ENCODE results near the gene PTPN4. TPM values are rescaled to one million over a fixed set of nuclear protein-coding genes. Genes with fewer than 3 reads are reported as not detected.

PTPN4 gene
- total RNA-seq, 1 experiment from 2014 or later = 80.5 TPM

- H3K9ac ChIP-seq (ENCODE audit: extremely low read depth, insufficient read length, low read length) = no peak overlapping the region
- no peak overlapping the region for H2BK15ac ChIP-seq (ENCODE audit: low read depth, low read length)
- WGBS (ENCODE audit: extremely low coverage, insufficient read length, low lambda C conversion rate) = no CpG with 5 or more reads among the region's 1 CpG
- no peaks in the 10 kb centered on the region; the same call in 1 of the 2 replicates for H3K27me3 ChIP-seq (ENCODE audit: insufficient read depth, low read length)
- H3K27ac ChIP-seq (ENCODE audit: insufficient read length, low read depth, low read length) = no peak overlapping the region
- no peaks in the 10 kb centered on the region for H3K79me2 ChIP-seq (ENCODE audit: insufficient read depth, low read length)
- H4K91ac ChIP-seq (ENCODE audit: insufficient read length, low read depth, low read length) = no peak overlapping the region
- no peaks in the 10 kb centered on the region for H4K20me1 ChIP-seq (ENCODE audit: control insufficient read depth, insufficient read depth, insufficient read length)
- no peak overlapping the region for H3K27ac Mint-ChIP-seq
- no peak overlapping the region for H3K4me3 Mint-ChIP-seq
- no peaks in the 10 kb centered on the region; the same call in 1 of the 2 replicates for H3K4me1 ChIP-seq (ENCODE audit: insufficient read depth, low read length)
- no peak overlapping the region for H2BK5ac ChIP-seq (ENCODE audit: insufficient read length, low read length)
- H2BK120ac ChIP-seq (ENCODE audit: low read depth, low read length, poor library complexity, severe bottlenecking) = no peak overlapping the region
- no peaks in the 10 kb centered on the region; the same call in 1 of the 2 replicates for H3K27me3 Mint-ChIP-seq (ENCODE audit: low read depth)
- H2AK5ac ChIP-seq (ENCODE audit: insufficient read length, low read length) = no peak overlapping the region
- no peak for TF ChIP-seq CTCF (conservative IDR thresholded peaks at IDR 0.05)
- H2BK20ac ChIP-seq (ENCODE audit: low read depth, low read length, poor library complexity, severe bottlenecking) = no peak overlapping the region
- H3K9me3 Mint-ChIP-seq = no peaks in the 10 kb centered on the region
- no peak overlapping the region for H3K23ac ChIP-seq (ENCODE audit: insufficient read length, low read depth, low read length)
- H3K4ac ChIP-seq (ENCODE audit: low read depth, low read length) = no peak overlapping the region
- no peak overlapping the region for H2AFZ ChIP-seq (ENCODE audit: low read length)
- H2BK12ac ChIP-seq (ENCODE audit: insufficient read length, low read depth, low read length) = no peak overlapping the region
- no peaks in the 10 kb centered on the region for H3K36me3 Mint-ChIP-seq (ENCODE audit: insufficient read depth in 1 of 3, low read depth in 3 of 3)
- no peaks in the 10 kb centered on the region for H3K23me2 ChIP-seq (ENCODE audit: insufficient read length, low read depth, low read length, poor library complexity, severe bottlenecking)
- peaks cover 7 to 9% of the 10 kb centered on the region in 2 experiments for H3K4me1 Mint-ChIP-seq
- H4K8ac ChIP-seq (replicated peaks; ENCODE audit: insufficient read length, low read depth, low read length) = no peak overlapping the region
- H3K56ac ChIP-seq (ENCODE audit: insufficient read length, low read depth, low read length) = no peak overlapping the region
- no peak overlapping the region for H3T11ph ChIP-seq (ENCODE audit: low read length)
- H4K5ac ChIP-seq (ENCODE audit: insufficient read length, low read depth, low read length) = no peak overlapping the region
- no peak for DNase-seq
- H3K4me2 ChIP-seq (ENCODE audit: insufficient read depth, insufficient read length, low read length) = no peak overlapping the region
- no peaks in the 10 kb centered on the region for H3K9me3 ChIP-seq (ENCODE audit: control insufficient read depth, low read depth, low read length)
- no peak overlapping the region for H3K18ac ChIP-seq (ENCODE audit: insufficient read length, low read depth, low read length)
- no peak overlapping the region for H3K14ac ChIP-seq (ENCODE audit: insufficient read depth, low read length)
- no peaks in the 10 kb centered on the region for H3K79me1 ChIP-seq (ENCODE audit: insufficient read depth, low read depth, low read length, poor library complexity, severe bottlenecking)
Observed at GRCh38 chr2:119727493-119727892, 32.2 kb upstream of the PTPN4 start.
